SU-DHL-6 (cell line): Measurements from ENCODE around the gene HNF4A.

Source experiments
- H2AFZ ChIP-seq: fragments of 200-600 bp; sonication (generic); 2 replicates; pipeline ENCODE4 v1.6.1; 2014; ENCODE audit warnings: low read depth, mild to moderate bottlenecking, moderate library complexity, mixed read lengths, antibody characterized with exemption, low read length; ENCODE audit not compliant: severe bottlenecking
- H3F3A ChIP-seq: fragments of 200-600 bp; shearing (Covaris generic); 2 replicates; pipeline ENCODE4 v1.6.0; 2016; ENCODE audit warnings: antibody characterized with exemption, mild to moderate bottlenecking; ENCODE audit not compliant: insufficient read depth
- H3K27ac ChIP-seq: fragments of 200-600 bp; sonication (generic); 2 replicates; pipeline ENCODE4 v1.5.1; 2016; ENCODE audit warnings: low read depth, mild to moderate bottlenecking, low read length, moderate library complexity, mixed read lengths
- H3K27me3 ChIP-seq: fragments of 200-600 bp; sonication (generic), shearing (Covaris generic); 2 replicates; pipeline ENCODE4 v1.6.0; 2014; ENCODE audit warnings: mild to moderate bottlenecking, low read length
- H3K36me3 ChIP-seq: fragments of 200-600 bp; sonication (generic); 2 replicates; pipeline ENCODE4 v1.6.1; 2014; ENCODE audit warnings: mild to moderate bottlenecking, low read length, mixed read lengths
- H3K4me2 ChIP-seq: fragments of 300-600, 200-600 bp; shearing (Covaris generic), sonication (generic); 2 replicates; pipeline ENCODE4 v1.6.0; 2014; ENCODE audit warnings: low read length, low read depth, mild to moderate bottlenecking; ENCODE audit not compliant: poor library complexity, severe bottlenecking
- H3K4me3 ChIP-seq: fragments of 200-600 bp; sonication (generic); 2 replicates; pipeline ENCODE4 v1.5.1; 2014; ENCODE audit warnings: antibody characterized with exemption, low read length, mild to moderate bottlenecking, mixed read lengths; ENCODE audit not compliant: insufficient read depth, poor library complexity, severe bottlenecking
- H3K79me2 ChIP-seq: fragments of 200-600 bp; sonication (generic); 2 replicates; pipeline ENCODE4 v1.6.1; 2014; ENCODE audit warnings: mild to moderate bottlenecking, low read length, moderate library complexity; ENCODE audit not compliant: insufficient read depth
- H3K9ac ChIP-seq: fragments of 200-600 bp; sonication (generic); 2 replicates; pipeline ENCODE4 v1.7.0; 2014; ENCODE audit warnings: mild to moderate bottlenecking, low read length
- H3K9me2 ChIP-seq: fragments of 200-600 bp; sonication (generic); replicated peaks from 2 replicates; pipeline ENCODE4 v1.6.1; 2014; ENCODE audit warnings: low read length; ENCODE audit not compliant: insufficient read depth
- H3K9me3 ChIP-seq: fragments of 200-600 bp; sonication (generic); 2 replicates; pipeline ENCODE4 v1.6.1; 2014; ENCODE audit warnings: low read length, mixed read lengths; ENCODE audit not compliant: insufficient read depth
- H4K20me1 ChIP-seq: fragments of 200-600 bp; sonication (generic); 2 replicates; pipeline ENCODE4 v1.6.1; 2014; ENCODE audit warnings: low read depth, mild to moderate bottlenecking, antibody characterized with exemption, low read length, moderate library complexity, mixed read lengths
- CTCF ChIP-seq: fragments of 200-600 bp; sonication (generic); IDR thresholded peaks from one replicate; pipeline ENCODE4 v1.5.1; 2017; ENCODE audit warnings: antibody characterized with exemption, mild to moderate bottlenecking, low read length, moderate library complexity; ENCODE audit not compliant: insufficient read depth, poor library complexity, severe bottlenecking
- EZH2phosphoT487 ChIP-seq: fragments of 200-600 bp; sonication (generic), shearing (Covaris generic); conservative IDR thresholded peaks from 2 replicates; pipeline ENCODE4 v1.6.1; 2018; ENCODE audit warnings: mild to moderate bottlenecking, antibody characterized with exemption, low read length, moderate library complexity, mixed read lengths

Gene HNF4A

GRCh38 chr20:44354979-44355497 lies 461 bp upstream of the HNF4A start:
- no peak overlapping the region for H3K9ac ChIP-seq
- no peak for TF ChIP-seq CTCF
- H3K4me3 ChIP-seq, result no peak overlapping the region
- H3F3A ChIP-seq, result no peaks in the 10 kb centered on the region
- H3K36me3 ChIP-seq, result no peaks in the 10 kb centered on the region
- no peaks in the 10 kb centered on the region for H3K27me3 ChIP-seq
- no peaks in the 10 kb centered on the region for H3K9me2 ChIP-seq
- no peak overlapping the region for H3K27ac ChIP-seq
- no peaks in the 10 kb centered on the region for H3K9me3 ChIP-seq
- no peaks in the 10 kb centered on the region for H4K20me1 ChIP-seq
- no peaks in the 10 kb centered on the region for H3K79me2 ChIP-seq
- H3K4me2 ChIP-seq, result no peak overlapping the region
- no peak overlapping the region for H2AFZ ChIP-seq

- no peaks in the 10 kb centered on the region for H4K20me1 ChIP-seq
- no peaks in the 10 kb centered on the region for H3K9me3 ChIP-seq
- H2AFZ ChIP-seq, result no peak overlapping the region
- no peak overlapping the region for H3K4me3 ChIP-seq
- H3K27ac ChIP-seq, result no peak overlapping the region
- H3K9ac ChIP-seq, result no peak overlapping the region
- no peak overlapping the region for H3K4me2 ChIP-seq
- no peaks in the 10 kb centered on the region for H3K27me3 ChIP-seq
- H3K79me2 ChIP-seq, result no peaks in the 10 kb centered on the region
- H3K36me3 ChIP-seq, result no peaks in the 10 kb centered on the region
- H3F3A ChIP-seq, result no peaks in the 10 kb centered on the region
- TF ChIP-seq EZH2phosphoT487 (no peak), CTCF (no peak)
- H3K9me2 ChIP-seq, result no peaks in the 10 kb centered on the region
Measured at GRCh38 chr20:44356353-44356723, 839 bp downstream of the HNF4A start.

- no peaks in the 10 kb centered on the region for H3K27me3 ChIP-seq
- no peaks in the 10 kb centered on the region for H3K79me2 ChIP-seq
- H3K9ac ChIP-seq, result no peak overlapping the region
- H4K20me1 ChIP-seq, result no peaks in the 10 kb centered on the region
- H3K9me3 ChIP-seq, result no peaks in the 10 kb centered on the region
- H2AFZ ChIP-seq, result no peak overlapping the region
- H3K36me3 ChIP-seq, result no peaks in the 10 kb centered on the region
- H3K4me3 ChIP-seq, result no peak overlapping the region
- H3F3A ChIP-seq, result no peaks in the 10 kb centered on the region
- no peaks in the 10 kb centered on the region for H3K9me2 ChIP-seq
- no peak overlapping the region for H3K27ac ChIP-seq
- TF ChIP-seq EZH2phosphoT487 (no peak), CTCF (no peak)
- H3K4me2 ChIP-seq, result no peak overlapping the region
Measured at GRCh38 chr20:44357020-44357419, 1.5 kb downstream of the HNF4A start.
